ENCODE data around the gene BCAS4.

Gene BCAS4

DNA sequence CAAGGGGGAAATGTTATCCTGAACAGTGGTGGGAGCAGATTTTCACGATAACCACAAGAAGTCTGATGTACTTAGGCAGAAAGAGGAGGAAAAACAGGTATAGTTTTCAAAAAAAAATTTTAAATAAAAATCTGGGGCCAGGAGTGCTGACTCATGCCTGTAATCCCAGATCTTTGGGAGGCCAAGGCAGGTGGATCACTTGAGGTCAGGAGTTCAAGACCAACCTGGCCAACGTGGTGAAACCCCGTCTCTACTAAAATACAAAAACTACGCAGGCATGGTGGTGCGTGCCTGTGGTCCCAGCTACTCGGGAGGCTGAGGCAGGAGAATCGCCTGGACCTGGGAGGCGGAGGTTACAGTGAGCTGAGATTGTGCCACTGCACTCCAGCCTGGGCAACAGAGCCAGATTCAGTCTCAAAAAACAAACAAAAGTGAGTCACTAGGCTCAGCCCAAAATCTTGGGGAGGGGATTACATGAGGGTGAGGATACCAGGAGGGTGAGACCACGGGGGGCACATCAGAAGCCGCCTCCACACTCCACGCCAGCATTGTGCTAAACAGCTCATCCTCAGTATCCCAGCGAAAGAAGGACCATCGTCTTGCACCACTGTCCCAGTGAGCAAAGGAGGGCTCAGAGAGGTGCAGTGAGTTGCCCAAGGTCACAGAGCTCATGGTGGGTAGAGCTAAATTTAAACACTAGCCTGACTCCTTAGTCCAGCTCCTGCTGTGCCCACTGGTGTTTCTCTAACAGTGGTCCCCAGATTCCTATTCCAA lies 33.7 kb downstream of the BCAS4 start:
- DNase-seq, result no peak

DNA sequence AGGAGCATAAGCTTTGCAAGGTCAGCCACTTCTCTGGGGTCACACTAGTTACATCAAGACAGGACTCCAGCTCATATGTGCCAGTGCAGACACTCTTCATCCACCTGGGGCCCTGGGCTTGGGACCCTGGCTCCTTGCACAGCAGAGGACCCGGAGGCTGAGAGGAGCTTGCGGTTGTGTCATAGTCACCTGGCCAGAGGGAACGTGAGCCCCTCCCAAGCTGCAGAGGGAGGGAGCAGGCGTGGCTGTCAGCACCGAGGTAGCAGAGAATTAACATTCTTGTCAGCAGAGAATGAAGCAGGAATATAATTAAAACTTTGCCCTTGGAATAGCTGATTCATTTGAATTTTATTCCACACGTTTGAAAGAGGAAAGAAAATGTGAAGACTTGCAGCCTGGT lies 36.8 kb downstream of the BCAS4 start:
- no peak for DNase-seq

DNA sequence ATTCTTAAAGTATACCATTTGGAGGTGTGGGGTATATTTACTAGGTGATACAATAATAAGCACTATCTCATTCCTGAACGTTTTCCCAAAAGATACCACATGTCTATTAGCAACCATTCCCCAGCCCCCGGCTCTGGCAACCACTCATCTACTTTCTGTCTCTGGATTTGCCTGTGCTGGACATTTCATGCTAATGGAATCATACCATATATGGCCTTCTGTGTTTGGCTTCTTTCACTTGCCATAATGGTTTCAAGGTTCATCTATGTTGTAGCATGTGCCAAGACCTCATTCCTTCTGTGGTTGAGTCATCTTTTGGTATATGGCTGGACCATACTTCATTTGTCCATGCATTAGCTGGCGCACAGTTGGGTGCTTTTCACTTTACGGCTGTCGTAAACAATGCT lies 39.7 kb downstream of the BCAS4 start:
- DNase-seq, result no peak

DNA sequence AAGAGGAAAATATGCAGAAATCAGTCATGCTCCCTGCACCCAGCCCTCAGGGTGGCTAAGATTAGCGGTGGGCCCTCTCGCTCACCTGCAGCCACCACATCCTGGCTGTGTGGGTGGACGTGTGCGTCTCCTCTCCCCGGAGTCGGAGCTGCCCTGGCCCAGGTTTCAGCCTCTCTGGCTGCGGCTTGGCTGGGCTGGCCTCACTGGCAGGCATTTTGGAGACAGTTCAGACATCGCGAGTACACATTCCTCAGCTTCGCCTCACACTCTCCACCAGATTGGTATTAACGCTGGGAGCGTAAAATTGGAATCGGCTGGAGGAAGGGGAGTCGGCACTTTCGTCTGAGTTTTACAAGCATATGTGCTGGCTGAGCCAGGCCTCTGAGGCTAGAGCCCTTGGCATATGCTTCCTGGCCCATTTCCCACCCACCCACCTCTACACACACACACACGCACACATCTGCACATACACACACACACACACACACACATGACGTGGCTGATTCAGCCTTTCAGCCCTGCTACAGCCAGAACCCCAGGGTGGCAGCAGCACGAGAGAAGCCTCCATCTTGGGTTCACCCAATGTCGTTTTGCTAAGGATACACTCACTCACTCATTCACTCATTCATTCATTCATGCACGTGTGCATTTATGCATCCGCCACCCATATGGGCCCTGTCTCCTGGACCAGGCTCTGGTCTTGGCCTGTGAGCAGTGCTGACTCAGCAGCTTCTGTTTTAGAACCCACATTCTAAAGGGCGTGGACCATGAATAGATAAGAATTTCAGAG lies 42.9 kb downstream of the BCAS4 start:
- no peak for DNase-seq

DNA sequence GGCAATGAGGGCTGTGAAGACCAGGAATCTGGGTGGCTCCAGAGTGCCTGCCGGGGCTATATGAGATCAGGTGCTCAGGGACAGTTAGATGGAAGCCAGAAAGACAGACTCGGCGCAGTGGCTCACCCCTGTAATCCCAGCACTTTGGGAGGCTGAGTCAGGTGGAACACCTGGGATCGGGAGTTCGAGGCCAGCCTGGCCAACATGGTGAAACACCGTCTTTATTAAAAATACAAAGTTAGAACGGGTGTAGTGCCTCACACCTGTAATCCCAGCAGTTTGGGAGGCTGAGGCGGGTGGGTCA lies 43.4 kb downstream of the BCAS4 start:
- no peak for DNase-seq

DNA sequence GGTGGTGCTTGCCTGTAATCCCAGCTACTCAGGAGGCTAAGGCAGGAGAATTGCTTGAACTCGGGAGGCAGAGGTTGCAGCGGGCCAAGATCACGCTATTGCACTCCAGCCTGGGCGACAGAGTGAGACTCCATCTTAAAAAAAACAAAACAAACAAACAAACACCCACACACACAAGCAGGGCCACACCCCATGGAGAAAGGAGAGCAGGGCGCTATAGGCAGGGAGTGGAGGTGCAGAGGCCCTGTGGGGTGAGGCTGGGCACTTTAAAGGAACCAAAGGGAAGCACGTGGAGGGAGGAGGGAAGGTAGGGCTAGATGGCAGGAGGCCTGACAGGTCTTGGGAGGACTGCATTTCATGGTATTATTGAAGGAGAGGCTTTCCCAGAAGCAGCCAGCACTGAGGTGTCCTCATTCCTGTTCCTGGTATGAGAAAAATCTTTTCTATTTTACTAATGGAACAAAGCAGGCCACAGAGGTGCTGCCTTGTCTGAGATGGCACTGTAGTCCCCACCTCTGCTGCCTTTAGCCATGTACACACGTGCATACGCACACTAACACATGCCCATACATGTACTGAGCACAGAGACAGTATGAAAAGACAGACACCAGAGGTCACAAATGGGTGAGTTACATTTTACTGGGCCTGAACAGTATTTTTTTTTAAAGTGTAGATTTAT lies 44.0 kb downstream of the BCAS4 start:
- DNase-seq, result no peak

DNA sequence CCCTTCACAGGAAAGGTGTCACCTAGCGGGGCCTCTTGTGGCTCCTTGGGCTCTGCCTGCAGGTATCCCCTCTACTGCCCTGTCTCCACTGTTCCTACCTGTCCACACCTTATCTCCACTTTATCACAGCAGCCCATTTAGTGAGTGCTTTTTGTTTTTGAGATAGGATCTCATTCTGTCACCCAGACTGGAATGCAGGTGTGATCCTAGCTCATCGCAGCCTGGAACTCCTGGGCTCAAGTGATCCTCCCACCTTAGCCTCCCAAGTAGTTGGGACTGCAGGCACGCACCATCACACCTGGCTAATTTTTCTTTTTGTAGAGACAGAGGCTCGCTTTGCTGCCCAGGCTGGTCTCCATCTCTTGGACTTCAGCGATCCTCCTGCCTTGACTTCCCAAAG lies 48.0 kb downstream of the BCAS4 start:
- DNase-seq, result no peak

DNA sequence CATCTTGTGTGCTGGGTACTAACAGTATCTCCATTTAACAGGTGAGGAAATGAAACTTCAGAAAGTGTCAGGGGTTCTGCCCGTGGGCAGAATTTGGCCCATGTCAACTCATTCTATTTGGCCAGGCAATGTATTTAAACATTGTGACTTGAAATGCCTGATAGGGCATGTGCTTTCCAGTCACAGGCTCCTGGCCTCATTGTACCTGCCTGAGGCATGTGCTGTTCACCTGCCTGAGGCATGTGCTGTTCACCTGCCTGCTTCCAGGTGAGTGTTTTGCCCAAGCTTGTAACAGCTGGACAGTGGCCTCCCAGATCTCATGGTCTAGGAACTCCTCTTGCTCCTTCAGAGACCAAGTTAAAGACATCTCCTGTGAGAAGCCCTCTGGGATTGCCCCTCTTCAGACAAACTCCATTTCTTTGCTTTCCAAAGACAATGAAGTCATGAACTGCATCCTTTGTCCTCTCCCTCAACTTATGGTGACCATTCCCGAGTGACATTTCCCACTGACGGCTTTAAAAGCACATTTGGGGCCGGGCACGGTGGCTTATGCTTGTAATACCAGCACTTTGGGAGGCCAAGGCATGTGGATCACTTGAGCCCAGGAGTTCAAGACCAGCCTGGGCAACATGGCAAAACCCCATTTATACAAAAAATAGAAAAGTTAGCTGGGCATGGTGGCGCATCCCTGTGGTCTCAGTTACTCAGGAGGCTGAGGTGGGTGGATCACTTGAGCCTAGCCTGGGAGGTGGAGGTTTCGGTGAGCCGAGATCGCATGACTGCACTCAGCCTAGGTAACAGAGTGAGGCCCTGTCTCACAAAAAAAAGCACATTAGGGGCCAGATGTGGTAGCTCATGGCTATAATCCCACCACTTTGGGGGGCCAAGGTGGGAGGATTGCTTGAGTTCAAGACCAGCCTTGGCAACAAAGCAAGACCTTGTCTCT lies 48.7 kb downstream of the BCAS4 start:
- DNase-seq, result no peak

DNA sequence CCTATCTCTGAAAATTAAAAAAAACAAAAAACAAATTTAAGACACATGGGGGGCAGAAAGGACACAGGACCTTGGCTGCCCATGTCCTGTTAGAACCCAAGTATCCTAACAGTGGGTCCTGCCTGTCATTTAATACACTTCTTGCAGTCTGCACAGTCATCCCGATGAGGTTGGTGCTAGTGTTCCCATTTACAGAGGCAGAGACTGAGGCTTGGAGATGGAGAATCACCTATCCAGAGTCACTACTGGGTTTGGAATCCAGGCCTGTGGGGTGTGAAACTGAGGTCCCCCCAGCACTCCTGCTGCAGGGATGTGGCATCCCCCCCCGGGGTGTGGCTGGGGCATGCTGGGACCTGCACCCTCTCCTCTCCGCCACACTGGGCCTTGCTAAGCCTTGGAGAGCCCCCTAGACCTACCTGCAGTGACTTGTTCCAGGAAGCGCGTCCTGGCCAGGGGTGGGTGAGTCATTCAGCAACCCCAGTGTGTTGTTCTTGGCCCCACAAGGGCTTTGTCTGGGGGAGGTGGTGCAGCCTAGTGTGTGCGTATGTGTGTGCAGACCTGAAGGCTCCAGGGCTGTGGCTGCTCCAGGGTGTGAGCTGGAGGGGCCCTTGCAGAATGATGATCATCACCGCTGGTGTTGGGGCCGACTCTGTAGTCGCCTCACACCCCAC lies 49.7 kb downstream of the BCAS4 start:
- DNase-seq, result peak; percentile 9

DNA sequence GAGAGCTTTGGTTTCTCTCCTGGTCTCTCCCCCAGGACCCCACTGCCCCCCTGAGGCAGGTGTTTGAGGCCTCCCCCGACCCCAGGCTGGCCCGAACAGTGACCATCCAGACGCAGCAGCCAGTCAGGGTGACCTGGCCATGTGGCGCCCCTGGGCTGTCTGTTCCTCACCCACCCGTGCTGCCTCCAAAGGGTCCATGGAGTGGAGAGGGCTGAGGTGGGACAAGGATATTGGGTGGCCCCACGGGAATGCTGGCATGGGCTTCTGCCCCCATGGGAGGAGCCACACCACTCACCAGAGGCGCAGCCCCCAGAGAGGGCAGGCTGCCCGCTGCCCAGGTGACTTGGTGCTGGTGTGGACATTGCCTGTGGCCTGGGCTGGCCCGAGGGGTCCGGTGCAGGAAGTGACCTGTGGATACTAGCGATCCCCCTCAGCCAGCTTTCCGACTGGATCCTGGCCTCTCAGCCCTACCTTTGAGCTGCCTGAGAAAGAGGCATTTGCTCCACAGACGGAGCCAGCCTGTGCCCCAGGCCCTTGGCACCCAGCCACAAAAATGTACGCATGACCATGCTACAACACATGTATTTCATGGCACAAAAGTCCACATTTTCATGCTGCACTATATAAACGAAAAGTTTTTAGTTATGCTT lies 50.8 kb downstream of the BCAS4 start:
- no peak for DNase-seq

DNA sequence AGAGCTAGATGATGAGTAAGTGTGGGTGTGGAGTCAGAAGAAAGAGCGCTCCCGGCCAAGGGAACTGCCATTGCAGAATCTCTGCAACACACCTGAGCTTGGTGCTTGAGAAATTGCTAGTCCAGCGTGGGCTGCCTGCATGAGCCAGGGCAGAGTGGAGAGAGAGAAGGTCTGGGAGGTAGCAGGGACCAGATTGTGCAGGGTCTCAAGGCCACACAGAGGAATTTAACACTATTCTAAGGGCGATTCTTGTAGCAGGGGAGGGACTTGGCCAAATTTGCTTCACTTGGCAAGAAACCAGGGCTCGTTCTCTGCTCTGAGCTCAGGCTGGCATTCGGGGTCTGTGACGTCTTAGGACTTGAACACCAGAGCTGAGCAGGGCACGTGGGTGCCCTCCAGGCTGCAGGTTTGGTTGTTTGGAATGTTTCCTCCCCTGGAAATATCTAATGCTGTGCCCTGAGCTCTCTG lies 53.5 kb downstream of the BCAS4 start:
- DNase-seq, result peak; percentile 13

DNA sequence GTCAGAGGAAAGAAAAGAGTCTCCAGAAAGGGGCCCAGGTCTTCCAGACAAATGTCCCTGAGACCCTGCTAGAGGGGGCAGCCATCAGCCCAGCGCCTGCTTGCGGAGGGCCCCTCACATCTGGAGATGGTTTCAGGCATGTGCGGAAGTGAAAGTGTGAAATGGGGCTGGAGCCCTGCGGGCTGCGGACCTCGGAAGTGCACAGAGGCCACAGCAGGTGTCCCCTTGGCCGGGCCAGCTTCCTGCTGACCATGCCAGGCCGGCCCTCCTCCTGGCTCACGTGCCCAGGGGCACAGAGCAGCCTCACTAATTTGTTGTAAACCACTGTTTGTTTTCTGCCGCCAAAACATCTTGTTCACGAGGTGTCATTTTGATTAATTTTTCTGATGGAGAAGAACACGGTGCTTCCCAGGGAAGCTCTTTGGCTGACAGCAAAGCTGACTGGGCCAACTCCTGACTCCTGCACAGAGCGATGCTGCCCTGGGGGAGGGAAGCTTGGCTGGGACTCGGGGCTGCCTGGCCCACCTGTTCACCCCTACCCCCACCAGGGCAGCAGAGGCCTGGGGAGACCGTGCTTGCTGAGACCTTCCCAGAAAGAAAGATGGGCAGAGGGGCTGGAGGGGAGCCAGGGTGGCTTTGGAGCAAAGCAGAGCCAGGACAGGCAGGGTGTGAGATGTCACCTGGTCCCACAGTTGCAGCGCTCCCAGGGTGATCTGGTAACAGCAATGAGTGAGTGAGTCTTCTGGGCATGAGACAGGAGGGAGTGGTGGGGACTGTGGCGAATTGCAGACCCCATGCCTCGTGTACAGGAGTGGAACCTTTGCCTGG lies 54.2 kb downstream of the BCAS4 start:
- DNase-seq, result no peak

DNA sequence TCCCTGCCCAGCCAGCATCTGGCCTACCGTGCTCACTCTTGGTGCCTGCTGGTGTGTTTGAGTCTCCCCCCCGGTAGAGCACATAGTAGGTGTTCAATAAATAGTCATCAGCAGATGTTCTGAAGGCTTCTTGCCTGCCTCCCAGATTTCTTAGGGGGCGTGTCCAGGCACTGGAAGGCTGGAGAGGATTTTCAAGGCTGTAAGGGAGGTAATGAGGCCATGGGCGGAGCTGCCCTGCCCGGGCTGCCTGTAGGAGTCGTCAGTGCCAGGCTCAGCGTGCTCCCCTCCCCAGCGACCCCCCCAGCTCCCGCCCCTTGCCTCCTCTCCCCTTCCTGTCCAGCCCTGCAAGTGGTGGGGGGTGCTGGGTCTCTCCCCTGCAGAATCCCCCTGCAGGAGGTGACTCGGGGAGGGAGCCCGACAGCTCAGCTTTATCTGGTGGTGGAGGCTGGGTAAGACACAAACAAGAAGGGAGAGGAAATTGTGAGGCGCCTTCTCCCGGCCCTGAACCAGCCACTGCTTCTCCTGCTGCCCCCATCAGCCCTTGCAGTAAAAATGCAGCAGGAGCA lies 55.9 kb downstream of the BCAS4 start:
- DNase-seq, result no peak

DNA sequence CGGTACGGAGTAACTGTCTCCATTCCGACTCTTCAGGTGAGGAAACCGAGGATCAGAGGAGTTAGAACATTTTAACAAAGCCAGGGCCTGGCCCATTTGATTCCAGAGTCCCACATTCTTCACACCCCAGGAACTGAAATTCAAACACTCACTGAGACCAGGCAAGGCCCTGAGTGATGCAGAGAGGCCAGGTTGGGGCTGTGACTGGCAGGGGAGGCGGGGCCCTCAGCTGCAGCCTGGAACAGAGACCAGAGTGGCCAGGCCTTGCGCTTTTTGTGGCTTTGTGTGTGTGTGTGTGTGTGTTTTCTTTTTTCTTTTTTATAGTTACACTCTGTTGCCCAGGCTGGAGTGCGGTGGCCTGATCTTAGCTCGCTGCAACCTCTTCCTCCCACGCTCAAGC lies 57.2 kb downstream of the BCAS4 start:
- DNase-seq, result no peak

DNA sequence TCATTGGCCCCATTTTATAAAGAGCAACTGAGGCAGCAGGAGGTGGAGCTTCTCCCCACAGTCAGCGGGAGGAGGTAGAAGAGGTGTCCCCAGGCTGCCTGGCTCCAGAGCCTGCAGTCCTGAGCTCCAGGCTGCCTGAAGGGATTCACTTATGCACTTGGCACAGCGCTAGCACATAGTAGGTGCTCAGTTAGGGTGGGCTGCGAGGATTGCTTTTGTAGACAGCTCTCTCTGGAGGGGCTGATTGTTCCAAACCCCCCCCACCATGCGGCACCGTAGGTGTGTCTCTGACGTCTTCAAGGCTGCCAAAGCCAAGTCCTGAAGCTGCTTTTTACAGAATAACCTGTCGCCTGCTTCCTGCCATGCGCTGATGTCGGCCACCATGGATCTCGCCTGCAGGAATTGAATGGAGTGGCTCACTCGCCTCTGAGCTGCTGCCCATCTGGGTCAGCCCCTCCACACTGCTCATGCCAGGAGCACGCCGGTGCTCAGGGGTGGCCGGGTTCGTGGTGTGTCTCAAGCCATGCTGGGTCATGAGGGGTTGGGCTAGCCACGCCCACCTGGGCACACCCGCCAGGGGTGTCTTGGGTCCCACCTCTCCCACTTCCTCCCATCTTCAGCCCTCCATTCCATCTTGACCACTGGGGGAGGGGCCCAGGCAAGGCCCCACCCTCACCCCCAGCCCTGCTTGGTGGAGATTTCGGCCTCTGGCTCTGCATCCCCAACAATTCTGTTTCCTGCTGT lies 59.8 kb downstream of the BCAS4 start:
- DNase-seq, result no peak

DNA sequence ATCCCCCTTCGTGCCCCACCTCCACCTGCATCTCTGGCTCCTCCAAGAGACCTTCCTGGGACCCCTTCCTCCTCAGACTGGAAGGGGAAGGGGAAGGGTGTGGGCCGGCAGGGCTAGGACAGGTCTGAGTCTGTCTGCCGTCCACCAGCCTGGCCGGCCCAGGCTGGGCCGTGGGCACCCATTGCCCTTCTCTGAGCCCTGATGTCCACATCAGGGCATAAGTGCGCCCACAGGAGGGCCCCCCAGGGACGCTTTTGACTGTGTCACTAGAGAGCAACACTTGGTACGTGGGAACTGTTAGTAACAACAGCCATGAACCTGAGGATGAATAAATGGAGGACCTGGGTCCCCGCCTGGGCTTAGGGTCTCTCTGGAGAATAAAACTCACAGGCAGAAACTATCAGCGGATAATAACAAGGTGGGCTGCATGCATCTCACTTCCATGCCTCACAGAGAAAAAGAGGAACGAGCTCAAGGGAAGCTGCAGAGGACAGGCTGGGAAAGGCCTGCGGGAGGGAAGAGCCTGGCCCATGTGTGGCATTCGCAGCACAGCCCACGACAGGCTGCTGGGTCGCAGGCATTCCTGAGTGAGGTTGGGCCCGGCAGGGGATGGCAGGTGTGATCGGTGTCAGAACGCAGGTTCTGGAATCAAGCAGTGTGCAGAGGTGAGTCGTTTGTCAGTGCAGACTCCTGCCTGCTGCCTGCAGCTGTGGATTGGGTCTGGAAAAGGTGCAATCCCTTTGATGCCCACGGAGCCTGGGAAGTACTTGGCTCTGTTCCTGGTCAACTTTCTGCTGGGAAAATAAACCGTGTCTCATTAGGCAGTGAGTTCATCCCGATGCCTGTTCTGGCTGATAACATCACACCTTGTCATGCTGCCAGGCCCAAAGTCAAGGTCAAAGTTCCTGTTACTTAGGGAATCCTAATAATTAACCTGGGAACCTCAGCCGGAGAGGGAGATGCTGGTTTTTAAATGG lies 60.9 kb downstream of the BCAS4 start:
- DNase-seq, result peak; percentile 11

DNA sequence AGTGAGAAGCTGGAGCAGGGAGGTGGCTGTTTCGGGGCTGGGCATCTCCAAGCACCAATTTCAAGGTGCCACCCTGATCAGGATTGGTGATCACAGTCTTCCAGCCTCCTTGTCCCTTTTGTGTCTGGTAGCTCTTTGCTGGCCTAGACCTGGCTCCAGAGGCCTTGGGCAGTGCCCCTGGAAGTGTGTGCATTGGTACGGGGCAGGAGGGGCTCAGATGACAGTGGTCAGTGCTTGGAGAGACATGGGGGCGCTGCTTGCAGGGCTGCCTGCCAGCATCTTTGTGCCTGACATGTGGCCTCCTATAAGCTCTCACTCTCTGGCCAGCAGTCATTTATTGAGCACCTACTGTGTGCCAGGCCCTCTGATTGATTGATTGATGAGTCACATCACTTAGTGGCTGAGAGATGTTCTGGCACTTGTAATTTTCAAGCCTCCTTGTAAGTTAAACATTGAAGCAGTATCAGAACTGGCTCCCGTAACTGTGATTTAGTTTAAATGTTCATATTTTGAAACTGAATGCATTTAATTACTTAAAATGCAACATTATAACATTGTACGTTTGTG lies 61.7 kb downstream of the BCAS4 start:
- DNase-seq, result no peak

DNA sequence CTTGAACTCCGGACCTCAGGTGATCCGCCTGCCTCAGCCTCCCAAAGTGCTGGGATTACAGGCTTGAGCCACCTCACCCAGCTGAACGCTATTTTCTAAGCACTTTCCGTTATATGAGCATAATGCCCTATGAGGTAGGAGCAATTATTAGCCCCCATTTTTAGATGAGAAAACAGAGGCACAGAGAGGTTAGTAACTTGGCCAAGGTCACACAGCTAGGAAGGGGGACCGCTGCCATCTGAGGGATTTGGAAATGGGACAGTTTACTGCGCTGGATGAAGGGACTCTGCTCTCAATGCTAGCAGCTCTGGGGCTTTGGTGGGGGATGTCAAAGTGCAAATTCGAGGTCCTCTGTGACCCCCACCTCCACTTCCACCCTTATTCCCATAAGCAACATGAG lies 62.5 kb downstream of the BCAS4 start:
- DNase-seq, result no peak
